OCI-LY7 (cell line): ENCODE results near the gene TAS1R2.

Experiments
- EZH2phosphoT487 ChIP-seq: fragments of 200-600 bp; sonication (generic); IDR thresholded peaks from 2 replicates; pipeline ENCODE4 v1.6.1; 2018; ENCODE audit warnings: low read depth, borderline replicate concordance, mild to moderate bottlenecking, mixed run types, antibody characterized with exemption, low read length, moderate library complexity, mixed read lengths
- TF ChIP-seq, protein P1 (sequence below): fragments of 200-600 bp; sonication (generic); conservative IDR thresholded peaks from 2 replicates; pipeline ENCODE4 v1.5.1; 2014; ENCODE audit warnings: mild to moderate bottlenecking, antibody characterized with exemption, low read length, moderate library complexity, mixed read lengths

DNA sequence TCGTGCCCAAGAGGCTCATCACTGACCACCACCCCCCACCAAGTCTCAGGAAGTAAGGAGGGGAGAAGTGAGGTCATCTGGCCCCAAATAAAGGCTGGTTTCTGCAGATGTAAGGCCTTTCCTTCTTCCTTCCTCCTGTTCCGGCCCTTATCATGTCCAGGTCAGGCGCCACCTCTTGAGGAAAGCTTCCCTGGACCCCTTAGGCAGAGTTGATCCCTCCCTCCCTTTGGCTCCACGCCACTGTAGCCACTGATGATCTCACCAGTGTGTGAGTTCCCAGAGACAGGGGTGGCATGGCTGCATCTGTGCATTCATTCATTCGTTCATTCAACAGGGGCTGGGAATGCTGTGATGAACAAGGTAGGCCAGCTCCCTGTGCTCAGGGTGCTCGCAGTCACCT, 59.2 kb downstream of the TAS1R2 start:
- TF ChIP-seq EZH2phosphoT487: no peak
- TF ChIP-seq, protein P1, sequence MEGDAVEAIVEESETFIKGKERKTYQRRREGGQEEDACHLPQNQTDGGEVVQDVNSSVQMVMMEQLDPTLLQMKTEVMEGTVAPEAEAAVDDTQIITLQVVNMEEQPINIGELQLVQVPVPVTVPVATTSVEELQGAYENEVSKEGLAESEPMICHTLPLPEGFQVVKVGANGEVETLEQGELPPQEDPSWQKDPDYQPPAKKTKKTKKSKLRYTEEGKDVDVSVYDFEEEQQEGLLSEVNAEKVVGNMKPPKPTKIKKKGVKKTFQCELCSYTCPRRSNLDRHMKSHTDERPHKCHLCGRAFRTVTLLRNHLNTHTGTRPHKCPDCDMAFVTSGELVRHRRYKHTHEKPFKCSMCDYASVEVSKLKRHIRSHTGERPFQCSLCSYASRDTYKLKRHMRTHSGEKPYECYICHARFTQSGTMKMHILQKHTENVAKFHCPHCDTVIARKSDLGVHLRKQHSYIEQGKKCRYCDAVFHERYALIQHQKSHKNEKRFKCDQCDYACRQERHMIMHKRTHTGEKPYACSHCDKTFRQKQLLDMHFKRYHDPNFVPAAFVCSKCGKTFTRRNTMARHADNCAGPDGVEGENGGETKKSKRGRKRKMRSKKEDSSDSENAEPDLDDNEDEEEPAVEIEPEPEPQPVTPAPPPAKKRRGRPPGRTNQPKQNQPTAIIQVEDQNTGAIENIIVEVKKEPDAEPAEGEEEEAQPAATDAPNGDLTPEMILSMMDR: no peak
